HEK293T (cell line): Measurements from ENCODE around the gene JRKL.
"Not testable (repeated sequence)": the region's sequence is repeated elsewhere in the genome, so short reads cannot be mapped to it uniquely, and the experiment has no call there.

Source experiments
- CTCF ChIA-PET: fragments of 350-600 bp; formaldehyde crosslinking; extraction: SDS; loops from one replicate; lab custom pipeline; 2021; ENCODE audit warnings: antibody characterized with exemption, inconsistent platforms; lab: Yijun Ruan, JAX
- POLR2A ChIA-PET: fragments of 350-600 bp; formaldehyde crosslinking; extraction: SDS; loops from one replicate; lab custom pipeline; 2020; ENCODE audit warnings: antibody characterized with exemption, inconsistent platforms; lab: Yijun Ruan, JAX
- DNase-seq: peaks from one replicate; pipeline ENCODE4 v3.0.0; 2012; ENCODE audit warnings: mixed read lengths; ENCODE audit errors: extremely low spot score
- ARNT ChIP-seq: fragments of 450-650 bp; IDR thresholded peaks from 2 replicates; pipeline ENCODE4 v1.6.1; 2017; ENCODE audit warnings: mild to moderate bottlenecking
- BHLHE40 ChIP-seq: fragments of 450-650 bp; IDR thresholded peaks from 2 replicates; pipeline ENCODE4 v1.6.1; 2016; ENCODE audit warnings: mild to moderate bottlenecking, moderate library complexity, borderline replicate concordance
- CTBP1 ChIP-seq: fragments of 450-650 bp; IDR thresholded peaks from 2 replicates; pipeline ENCODE4 v1.6.1; 2016; ENCODE audit warnings: borderline replicate concordance
- ELF4 ChIP-seq: fragments of 450-650 bp; IDR thresholded peaks from 2 replicates; pipeline ENCODE4 v1.6.1; 2017; ENCODE audit warnings: antibody characterized with exemption
- FOXA1 ChIP-seq: fragments of 450-650 bp; IDR thresholded peaks from 2 replicates; pipeline ENCODE4 v1.6.1; 2016; ENCODE audit warnings: mild to moderate bottlenecking
- FOXK2 ChIP-seq: fragments of 450-650 bp; IDR thresholded peaks from 2 replicates; pipeline ENCODE4 v1.6.1; 2016; ENCODE audit warnings: mild to moderate bottlenecking
- FOXM1 ChIP-seq: fragments of 450-650 bp; IDR thresholded peaks from 2 replicates; pipeline ENCODE4 v1.6.1; 2017; ENCODE audit warnings: mild to moderate bottlenecking, borderline replicate concordance
- HDGF ChIP-seq: fragments of 450-650 bp; IDR thresholded peaks from 2 replicates; pipeline ENCODE4 v1.6.1; 2017; ENCODE audit warnings: antibody characterized with exemption, borderline replicate concordance
- L3MBTL2 ChIP-seq: fragments of 450-650 bp; conservative IDR thresholded peaks from 2 replicates; pipeline ENCODE4 v1.6.1; 2016; ENCODE audit warnings: mild to moderate bottlenecking
- LEF1 ChIP-seq: fragments of 450-650 bp; IDR thresholded peaks from 2 replicates; pipeline ENCODE4 v1.6.1; 2017; ENCODE audit warnings: mild to moderate bottlenecking, borderline replicate concordance
- NFRKB ChIP-seq: fragments of 450-650 bp; IDR thresholded peaks from 2 replicates; pipeline ENCODE4 v1.6.1; 2016; ENCODE audit warnings: mild to moderate bottlenecking, moderate library complexity
- SP1 ChIP-seq: fragments of 450-650 bp; IDR thresholded peaks from 2 replicates; pipeline ENCODE4 v1.6.1; 2017
- SUZ12 ChIP-seq: fragments of 450-650 bp; IDR thresholded peaks from 2 replicates; pipeline ENCODE4 v1.6.1; 2016; ENCODE audit warnings: mild to moderate bottlenecking
- TARDBP ChIP-seq: fragments of 450-650 bp; IDR thresholded peaks from 2 replicates; pipeline ENCODE4 v1.6.1; 2016
- ZNF384 ChIP-seq: fragments of 450-650 bp; IDR thresholded peaks from 2 replicates; pipeline ENCODE4 v1.6.1; 2016
- TF ChIP-seq, protein P1 (sequence below): fragments of 450-650 bp; IDR thresholded peaks from 2 replicates; pipeline ENCODE4 v1.6.1; 2016

Gene JRKL

GRCh38 chr11:96397863-96398262 is 8.1 kb downstream of the JRKL start:
- DNase-seq: no peak
- TF ChIP-seq ELF4 (no peak), FOXM1 (no peak), CTBP1 (no peak)
- CTCF ChIA-PET: no interaction called here
- POLR2A ChIA-PET: no interaction called here

DNA sequence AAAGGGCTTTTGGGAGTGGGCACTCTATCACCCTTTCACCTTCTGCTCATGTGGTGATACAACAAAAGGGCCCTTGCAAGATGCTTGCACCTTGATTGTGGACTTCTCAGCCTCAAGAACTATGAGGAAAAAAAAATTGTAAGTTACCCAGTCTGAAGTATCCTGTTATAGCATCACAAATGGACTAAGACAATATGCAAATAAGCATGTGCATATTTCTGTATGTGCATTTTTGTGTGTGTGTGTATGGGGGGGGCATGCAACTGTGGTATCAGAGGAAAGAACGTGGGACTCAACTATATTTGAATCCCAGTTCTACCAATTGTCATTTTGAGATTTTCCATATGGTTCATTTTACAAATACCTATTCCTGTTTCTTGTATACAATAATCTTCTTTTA is 10.9 kb downstream of the JRKL start:
- no peak for DNase-seq
- TF ChIP-seq FOXK2 (no peak), TARDBP (no peak), NFRKB (no peak), ARNT (no peak), SUZ12 (no peak), CTBP1 (no peak)
- POLR2A ChIA-PET: no interaction called here
- CTCF ChIA-PET: no interaction called here

DNA sequence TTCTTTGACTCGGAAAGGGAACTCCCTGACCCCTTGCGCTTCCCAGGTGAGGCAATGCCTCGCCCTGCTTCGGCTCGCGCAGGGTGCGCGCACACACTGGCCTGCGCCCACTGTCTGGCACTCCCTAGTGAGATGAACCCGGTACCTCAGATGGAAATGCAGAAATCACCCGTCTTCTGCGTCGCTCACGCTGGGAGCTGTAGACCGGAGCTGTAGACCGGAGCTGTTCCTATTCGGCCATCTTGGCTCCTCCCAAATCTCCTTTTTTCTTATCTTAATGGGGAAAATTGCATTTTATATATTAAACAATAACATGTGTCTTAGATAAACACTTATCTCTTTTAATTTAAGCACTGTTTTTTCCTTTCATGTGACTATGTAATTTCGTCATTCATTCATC is 21.6 kb downstream of the JRKL start:
- TF ChIP-seq L3MBTL2: peak; percentile 53; the same call in 1 of the 2 replicates
- CTCF ChIA-PET, POLR2A ChIA-PET, DNase-seq: not testable (repeated sequence)

GRCh38 chr11:96412761-96413381 is 23.1 kb downstream of the JRKL start:
- TF ChIP-seq FOXA1 (no peak), NFRKB (no peak), BHLHE40 (no peak), FOXK2 (no peak), FOXM1 (no peak), HDGF (no peak), L3MBTL2 (no peak), TARDBP (no peak), ARNT (no peak), CTBP1 (no peak), ZNF384 (no peak)
- TF ChIP-seq, protein P1, sequence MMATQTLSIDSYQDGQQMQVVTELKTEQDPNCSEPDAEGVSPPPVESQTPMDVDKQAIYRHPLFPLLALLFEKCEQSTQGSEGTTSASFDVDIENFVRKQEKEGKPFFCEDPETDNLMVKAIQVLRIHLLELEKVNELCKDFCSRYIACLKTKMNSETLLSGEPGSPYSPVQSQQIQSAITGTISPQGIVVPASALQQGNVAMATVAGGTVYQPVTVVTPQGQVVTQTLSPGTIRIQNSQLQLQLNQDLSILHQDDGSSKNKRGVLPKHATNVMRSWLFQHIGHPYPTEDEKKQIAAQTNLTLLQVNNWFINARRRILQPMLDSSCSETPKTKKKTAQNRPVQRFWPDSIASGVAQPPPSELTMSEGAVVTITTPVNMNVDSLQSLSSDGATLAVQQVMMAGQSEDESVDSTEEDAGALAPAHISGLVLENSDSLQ: no peak
- POLR2A ChIA-PET: interaction anchor here (1.3 kb wide), 1 partner anchor 23 kb away, joined by 3 read pairs; the partner anchor contains the start of genes CCDC82 and JRKL
- CTCF ChIA-PET: no interaction called here
- DNase-seq: no peak

DNA sequence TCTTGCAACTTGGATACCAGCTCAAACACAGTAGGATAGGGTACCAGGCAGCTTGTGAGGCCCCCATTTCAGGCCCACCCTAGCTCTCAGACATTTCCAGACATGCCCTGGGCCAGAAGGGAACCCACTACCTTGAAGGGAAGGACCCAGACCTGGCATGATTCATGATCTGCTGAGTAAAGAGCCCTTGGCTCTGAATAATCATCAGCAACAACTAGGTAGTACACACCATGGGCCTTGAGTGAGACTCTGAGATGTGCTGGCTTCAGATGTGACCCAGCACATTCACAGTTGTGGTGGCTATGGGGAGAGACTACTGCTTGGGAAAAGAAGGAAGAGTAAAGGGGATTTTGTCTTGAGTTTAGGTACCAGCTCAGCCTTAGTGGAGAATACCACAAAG is 23.6 kb downstream of the JRKL start:
- CTCF ChIA-PET: no interaction called here

DNA sequence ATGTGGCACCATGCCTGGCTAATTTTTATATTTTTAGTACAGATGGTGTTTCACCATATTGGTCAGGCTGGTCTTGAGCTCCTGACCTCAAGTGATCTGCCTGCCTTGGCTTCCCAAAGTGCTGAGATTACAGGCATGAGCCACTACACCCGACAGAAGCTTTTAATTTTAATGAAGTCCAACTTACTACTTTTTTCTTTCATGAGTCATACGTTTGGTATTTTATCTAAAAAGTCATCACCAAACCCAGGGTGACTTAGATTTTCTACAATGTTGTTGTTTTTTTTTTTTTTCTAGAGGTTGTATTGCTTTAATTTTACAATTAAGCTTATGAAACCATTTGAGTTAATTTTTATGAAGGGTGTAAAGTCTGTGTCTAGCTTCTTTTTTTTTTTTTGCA is 34.9 kb downstream of the JRKL start:
- no peak for DNase-seq
- TF ChIP-seq ARNT (no peak), L3MBTL2 (no peak), ZNF384 (peak; percentile 14; the same call in 1 of the 2 replicates)
- CTCF ChIA-PET: interaction anchor here (0.7 to 1.2 kb wide), 3 partner anchors 13 to 1543 kb away, joined by 3 to 4 read pairs (median 3); no protein-coding TSS in a partner anchor
- POLR2A ChIA-PET: interaction anchor here (1.0 kb wide), 1 partner anchor 635 kb away, joined by 5 read pairs; the partner anchor contains the start of gene FAM76B

More for the DNA sequence above, 23.6 kb downstream of the JRKL start:
- DNase-seq: no peak
- TF ChIP-seq L3MBTL2 (no peak), CTBP1 (no peak), FOXA1 (no peak), FOXK2 (no peak), SUZ12 (no peak), FOXM1 (no peak), BHLHE40 (no peak), ZNF384 (no peak), SP1 (no peak), ARNT (no peak), LEF1 (no peak), ELF4 (no peak), NFRKB (no peak), HDGF (no peak), TARDBP (no peak)
- TF ChIP-seq, protein P1: no peak
- POLR2A ChIA-PET: interaction anchor here (1.3 kb wide), 1 partner anchor 23 kb away, joined by 3 read pairs; the partner anchor contains the start of genes CCDC82 and JRKL

DNA sequence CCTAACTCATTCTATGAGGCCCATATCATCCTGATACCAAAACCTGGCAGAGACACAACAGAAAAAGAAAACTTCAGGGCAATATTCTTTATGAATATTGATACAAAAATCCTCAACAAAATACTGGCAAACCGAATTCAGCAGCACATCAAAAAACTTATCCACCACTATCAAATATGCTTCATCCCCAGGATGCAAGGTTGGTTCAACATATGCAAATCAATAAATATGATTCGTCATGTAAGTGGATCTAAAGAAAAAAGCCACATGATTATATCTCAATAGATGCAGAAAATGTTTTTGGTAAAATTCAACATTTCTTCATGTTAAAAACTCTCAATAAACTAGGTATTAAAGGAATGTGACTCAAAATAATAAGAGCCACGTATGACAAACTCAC is 40.9 kb downstream of the JRKL start:
- CTCF ChIA-PET: no interaction called here
- no peak for TF ChIP-seq ARNT
- TF ChIP-seq BHLHE40: no peak
- no peak for TF ChIP-seq SP1
- no peak for TF ChIP-seq TARDBP
- no peak for TF ChIP-seq FOXA1
- no peak for TF ChIP-seq L3MBTL2
- TF ChIP-seq FOXK2: no peak
- TF ChIP-seq LEF1: no peak
- TF ChIP-seq ELF4: no peak
- TF ChIP-seq FOXM1: no peak
- TF ChIP-seq SUZ12: no peak
- TF ChIP-seq, protein P1: no peak
- TF ChIP-seq ZNF384: no peak
- TF ChIP-seq HDGF: no peak
- no peak for TF ChIP-seq CTBP1
- DNase-seq: no peak
- POLR2A ChIA-PET: no interaction called here

GRCh38 chr11:96432654-96433053 is 42.8 kb downstream of the JRKL start:
- CTCF ChIA-PET, POLR2A ChIA-PET: not testable (repeated sequence)

More at GRCh38 chr11:96432654-96433053, 42.8 kb downstream of the JRKL start:
- not testable (repeated sequence) for DNase-seq
